ENCODE measurements around the gene ANKS1A.

- TF ChIP-seq POLR2A (IDR thresholded peaks at IDR 0.05) = no peak
- no peak for TF ChIP-seq CTCF (IDR thresholded peaks at IDR 0.05)
These were observed 125.7 kb downstream of the ANKS1A start for GRCh38 chr6:35014786-35015185.

Measured in right lobe of liver (tissue), 4 donors.